Measurements from ENCODE around the gene ASPG. TPM values are rescaled to one million over a fixed set of nuclear protein-coding genes. Genes with fewer than 3 reads are reported as not detected.

Gene ASPG
- total and polyA plus RNA-seq, 8 donors = 0.16 to 0.68 (median 0.23) TPM; not detected in 2

GRCh38 chr14:104143521-104144452 lies 58.3 kb downstream of the ASPG start:
- Histone ChIP-seq H3K27ac (no peak overlapping the region), H3K27me3 (no peaks in the 10 kb centered on the region), H3K4me1 (peaks cover 0 to 3% (median 0%) of the 10 kb centered on the region in 3 donors), H3K4me3 (no peak overlapping the region), H3K9me3 (no peaks in the 10 kb centered on the region), H3K36me3 (no peaks in the 10 kb centered on the region)
- no peak for ATAC-seq
- no peak for TF ChIP-seq CTCF (IDR thresholded peaks at IDR 0.05)
- intact Hi-C loops (cut with DNase I) = loop anchor here in 2 of 3 donors (10.0 kb wide), 2 partner anchors 421 to 501 kb away; no protein-coding TSS in a partner anchor
- no peak for FAIRE-seq
- peak in 2 of 6 donors; percentile 28 to 67 for DNase-seq
- 68 to 87% methylated on average over 26 of the region's 26 CpGs for WGBS, 2 donors

- ATAC-seq = no peak
- no peak for DNase-seq
- no peak for FAIRE-seq
- WGBS, 2 donors = 71 to 82% methylated on average over 4 of the region's 4 CpGs
- Histone ChIP-seq H3K27me3 (no peaks in the 10 kb centered on the region), H3K36me3 (no peaks in the 10 kb centered on the region), H3K4me3 (no peak overlapping the region), H3K27ac (no peak overlapping the region), H3K9me3 (no peaks in the 10 kb centered on the region), H3K4me1 (peaks cover 0 to 5% (median 0%) of the 10 kb centered on the region in 3 donors)
- TF ChIP-seq CTCF (IDR thresholded peaks at IDR 0.05) = no peak
- intact Hi-C loops (cut with DNase I) = loop anchor here in 2 of 3 donors (10.0 kb wide), 2 partner anchors 420 to 500 kb away; no protein-coding TSS in a partner anchor
These were observed 58.9 kb downstream of the ASPG start for GRCh38 chr14:104144453-104144790.

GRCh38 chr14:104144911-104145825 lies 59.7 kb downstream of the ASPG start:
- intact Hi-C loops (cut with DNase I) = loop anchor here in 2 of 3 donors (10.0 kb wide), 2 partner anchors 420 to 500 kb away; no protein-coding TSS in a partner anchor
- H3K36me3 ChIP-seq = no peaks in the 10 kb centered on the region
- peak in 3 of 6 donors; percentile 35 to 67 (median 56) for DNase-seq
- H3K9me3 ChIP-seq = no peaks in the 10 kb centered on the region
- H3K27me3 ChIP-seq = no peaks in the 10 kb centered on the region
- no peak for FAIRE-seq
- no peak overlapping the region for H3K4me3 ChIP-seq
- WGBS, 2 donors = 76 to 81% methylated on average over 34 to 37 of the region's 37 CpGs
- no peak overlapping the region for H3K27ac ChIP-seq
- no peak for TF ChIP-seq CTCF (IDR thresholded peaks at IDR 0.05)
- no peak for ATAC-seq
- H3K4me1 ChIP-seq = peaks cover 0 to 5% (median 0%) of the 10 kb centered on the region in 3 donors

GRCh38 chr14:104145826-104146601 lies 60.5 kb downstream of the ASPG start:
- FAIRE-seq (no peak), ATAC-seq (no peak), DNase-seq (peak in 3 of 6 donors; percentile 47 to 60 (median 51))
- no peaks in the 10 kb centered on the region for H3K9me3 ChIP-seq
- H3K27me3 ChIP-seq = no peaks in the 10 kb centered on the region
- intact Hi-C loops (cut with DNase I) = loop anchor here in 2 of 3 donors (10.0 kb wide), 2 partner anchors 419 to 499 kb away; no protein-coding TSS in a partner anchor
- H3K4me1 ChIP-seq = peaks cover 0 to 14% (median 0%) of the 10 kb centered on the region in 3 donors
- 68 to 82% methylated on average over 14 to 15 of the region's 15 CpGs for WGBS, 2 donors
- no peak overlapping the region for H3K27ac ChIP-seq
- no peak overlapping the region for H3K4me3 ChIP-seq
- H3K36me3 ChIP-seq = no peaks in the 10 kb centered on the region
- no peak for TF ChIP-seq CTCF (IDR thresholded peaks at IDR 0.05)
